ENCODE measurements around the gene FAM227B. TPM values are rescaled to one million over a fixed set of nuclear protein-coding genes. Genes with fewer than 3 reads are reported as not detected.
"Not testable (repeated sequence)": the region's sequence is repeated elsewhere in the genome, so short reads cannot be mapped to it uniquely, and the experiment has no call there.

FAM227B gene
- total RNA-seq, 2 experiments from 2014 or later: 6.0 to 6.1 TPM

DNA sequence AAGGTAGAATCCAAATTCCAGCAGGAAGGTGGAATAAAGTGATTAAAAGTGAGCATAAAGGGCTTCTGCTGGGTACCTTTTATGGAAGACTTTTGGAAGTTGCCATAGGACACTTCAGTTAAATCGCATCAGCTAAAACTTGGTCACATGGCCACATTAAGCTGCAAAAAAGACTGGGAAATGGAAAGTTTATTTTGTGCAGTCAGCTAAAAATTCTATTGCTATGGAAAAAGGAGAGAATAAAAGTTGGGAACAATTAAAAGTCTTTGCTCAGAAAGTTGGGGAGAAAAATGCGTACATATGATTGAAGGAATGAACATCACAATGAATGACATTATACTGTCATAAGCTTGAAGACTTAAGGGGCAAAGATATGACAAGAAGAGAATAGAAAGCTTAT lies 148.3 kb downstream of the FAM227B start:
- Mint-ChIP-seq H3K4me1 (ENCODE audit: low read depth) (peaks cover 5% of the 10 kb centered on the region), H3K9me3 (no peaks in the 10 kb centered on the region), H3K36me3 (ENCODE audit: low read depth) (no peaks in the 10 kb centered on the region), H3K27ac (no peak overlapping the region), H3K4me3 (no peak overlapping the region), H3K27me3 (no peaks in the 10 kb centered on the region)
- ChIA-PET POLR2A (no interaction called here), CTCF (interaction anchor here (0.8 to 2.0 kb wide), 6 partner anchors 18 to 582 kb away, joined by 3 to 8 read pairs (median 4); no protein-coding TSS in a partner anchor)
- intact Hi-C loops (cut with micrococcal nuclease): no loop called here
- no peak for ATAC-seq
- TF ChIP-seq, protein P1, sequence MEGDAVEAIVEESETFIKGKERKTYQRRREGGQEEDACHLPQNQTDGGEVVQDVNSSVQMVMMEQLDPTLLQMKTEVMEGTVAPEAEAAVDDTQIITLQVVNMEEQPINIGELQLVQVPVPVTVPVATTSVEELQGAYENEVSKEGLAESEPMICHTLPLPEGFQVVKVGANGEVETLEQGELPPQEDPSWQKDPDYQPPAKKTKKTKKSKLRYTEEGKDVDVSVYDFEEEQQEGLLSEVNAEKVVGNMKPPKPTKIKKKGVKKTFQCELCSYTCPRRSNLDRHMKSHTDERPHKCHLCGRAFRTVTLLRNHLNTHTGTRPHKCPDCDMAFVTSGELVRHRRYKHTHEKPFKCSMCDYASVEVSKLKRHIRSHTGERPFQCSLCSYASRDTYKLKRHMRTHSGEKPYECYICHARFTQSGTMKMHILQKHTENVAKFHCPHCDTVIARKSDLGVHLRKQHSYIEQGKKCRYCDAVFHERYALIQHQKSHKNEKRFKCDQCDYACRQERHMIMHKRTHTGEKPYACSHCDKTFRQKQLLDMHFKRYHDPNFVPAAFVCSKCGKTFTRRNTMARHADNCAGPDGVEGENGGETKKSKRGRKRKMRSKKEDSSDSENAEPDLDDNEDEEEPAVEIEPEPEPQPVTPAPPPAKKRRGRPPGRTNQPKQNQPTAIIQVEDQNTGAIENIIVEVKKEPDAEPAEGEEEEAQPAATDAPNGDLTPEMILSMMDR (IDR thresholded peaks at IDR 0.05): no peak
- no peak for DNase-seq

DNA sequence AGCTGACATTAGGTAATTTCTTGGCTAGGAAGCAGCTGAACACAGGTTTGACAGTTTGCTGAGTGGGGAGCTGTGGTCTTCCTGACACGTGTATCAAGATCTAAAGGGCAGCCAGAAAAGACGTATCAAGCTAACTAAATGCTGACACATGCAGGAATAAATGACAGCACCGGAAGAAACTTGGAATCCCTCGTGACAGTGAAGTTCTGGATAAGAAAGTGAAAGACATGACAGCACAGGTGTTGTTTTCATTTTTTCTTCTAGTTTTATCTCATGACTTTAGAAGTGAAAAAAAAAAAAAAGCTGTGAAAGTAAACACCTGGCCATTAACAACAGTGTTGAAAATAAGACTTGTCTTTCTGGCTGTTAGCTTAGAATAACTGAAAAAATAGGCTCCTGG lies 148.9 kb downstream of the FAM227B start:
- H3K27ac Mint-ChIP-seq: no peak overlapping the region
- POLR2A ChIA-PET: no interaction called here
- no peaks in the 10 kb centered on the region for H3K9me3 Mint-ChIP-seq
- H3K27me3 Mint-ChIP-seq: no peaks in the 10 kb centered on the region
- peaks cover 5% of the 10 kb centered on the region for H3K4me1 Mint-ChIP-seq (ENCODE audit: low read depth)
- H3K36me3 Mint-ChIP-seq (ENCODE audit: low read depth): no peaks in the 10 kb centered on the region
- no peak overlapping the region for H3K4me3 Mint-ChIP-seq
- TF ChIP-seq, protein P1 (IDR thresholded peaks at IDR 0.05): no peak
- ATAC-seq (no peak), DNase-seq (peak; percentile 5)
- intact Hi-C loops (cut with micrococcal nuclease): no loop called here
- CTCF ChIA-PET: interaction anchor here (0.5 to 2.0 kb wide), 14 partner anchors 19 to 583 kb away, joined by 3 to 8 read pairs (median 3); no protein-coding TSS in a partner anchor

DNA sequence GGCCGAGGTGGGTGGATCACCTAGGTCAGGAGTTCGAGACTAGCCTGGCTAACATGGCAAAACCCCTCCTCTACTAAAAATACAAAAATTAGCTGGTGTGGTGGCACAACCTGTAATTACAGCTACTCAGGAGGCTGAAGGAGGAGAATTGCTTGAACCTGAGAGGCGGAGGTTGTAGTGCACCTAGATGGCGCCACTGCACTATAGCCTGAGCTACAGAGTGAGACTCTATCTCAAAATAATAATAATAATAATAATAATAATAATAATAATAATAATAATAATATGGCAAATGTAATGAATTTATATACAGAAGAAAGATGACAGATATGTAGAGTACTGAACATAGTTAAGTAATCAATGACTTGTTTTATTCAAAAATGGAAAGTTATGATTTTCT lies 149.4 kb downstream of the FAM227B start:
- H3K36me3 Mint-ChIP-seq (ENCODE audit: low read depth); ATAC-seq; intact Hi-C loops (cut with micrococcal nuclease); H3K4me1 Mint-ChIP-seq (ENCODE audit: low read depth); H3K4me3 Mint-ChIP-seq; POLR2A ChIA-PET; H3K27ac Mint-ChIP-seq; H3K27me3 Mint-ChIP-seq; H3K9me3 Mint-ChIP-seq: not testable (repeated sequence)
- CTCF ChIA-PET: interaction anchor here (0.5 to 2.0 kb wide), 13 partner anchors 23 to 583 kb away, joined by 3 to 8 read pairs (median 3); no protein-coding TSS in a partner anchor
- peak; percentile 71 for DNase-seq
- TF ChIP-seq, protein P1 (IDR thresholded peaks at IDR 0.05): peak; percentile 56

DNA sequence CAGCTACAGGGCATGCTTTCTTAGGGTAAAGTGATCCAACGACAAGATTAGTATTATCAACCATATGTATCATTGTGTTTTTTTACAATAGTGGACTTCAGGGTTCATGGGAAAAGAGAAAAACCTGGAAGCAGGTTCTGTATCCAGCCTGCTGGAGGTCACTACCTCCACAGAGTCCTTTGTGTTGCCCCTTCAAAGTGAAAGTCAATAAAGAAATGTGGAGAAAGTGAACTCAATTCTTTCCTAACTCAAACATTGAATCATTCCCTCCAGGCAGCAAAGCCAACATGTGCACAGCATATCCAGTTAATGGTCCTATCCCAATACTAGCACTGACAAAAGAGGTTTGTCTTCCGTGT lies 152.2 kb downstream of the FAM227B start:
- H3K27ac Mint-ChIP-seq: no peak overlapping the region
- CTCF ChIA-PET: no interaction called here
- H3K27me3 Mint-ChIP-seq: no peaks in the 10 kb centered on the region
- peaks cover 5% of the 10 kb centered on the region for H3K4me1 Mint-ChIP-seq (ENCODE audit: low read depth)
- intact Hi-C loops (cut with micrococcal nuclease): no loop called here
- DNase-seq: no peak
- H3K9me3 Mint-ChIP-seq: no peaks in the 10 kb centered on the region
- TF ChIP-seq, protein P1 (IDR thresholded peaks at IDR 0.05): no peak
- H3K4me3 Mint-ChIP-seq: no peak overlapping the region
- POLR2A ChIA-PET: no interaction called here
- no peak for ATAC-seq
- H3K36me3 Mint-ChIP-seq (ENCODE audit: low read depth): no peaks in the 10 kb centered on the region

DNA sequence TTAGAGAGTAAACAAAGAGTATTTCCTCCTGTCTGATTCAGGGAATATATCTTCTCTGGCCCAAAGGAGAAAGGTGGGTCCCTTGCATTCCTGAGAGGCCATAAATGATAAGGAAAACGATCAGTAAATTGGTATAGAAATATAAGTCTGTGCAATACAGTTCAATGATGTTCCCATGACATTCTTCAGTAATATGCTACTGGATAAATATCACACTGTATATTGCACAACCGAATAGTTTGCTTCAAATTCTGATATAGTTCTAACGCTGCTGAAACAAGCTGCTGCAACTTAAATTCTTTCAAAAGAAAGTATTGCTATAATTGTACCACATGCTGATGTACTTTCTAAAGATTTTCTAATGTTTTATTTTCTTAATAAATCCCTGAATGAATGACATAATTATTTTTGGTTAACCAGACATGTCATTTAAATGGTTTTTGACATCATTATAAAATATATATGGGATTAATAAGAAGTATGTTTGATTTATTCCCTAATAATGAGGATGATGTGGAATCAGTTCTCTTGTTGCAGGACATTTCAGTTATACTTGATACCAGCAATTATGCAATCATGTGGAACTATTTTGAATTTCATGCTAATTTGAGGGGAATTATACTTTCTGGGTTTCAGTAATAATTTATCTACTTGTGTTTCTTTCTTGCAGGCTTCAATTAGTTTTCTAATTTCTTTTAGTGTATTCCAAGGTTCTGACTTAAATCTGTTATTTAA lies 152.7 kb downstream of the FAM227B start:
- ChIA-PET CTCF (no interaction called here), POLR2A (no interaction called here)
- intact Hi-C loops (cut with micrococcal nuclease): no loop called here
- no peak overlapping the region for H3K4me3 Mint-ChIP-seq
- no peak for ATAC-seq
- H3K27ac Mint-ChIP-seq: no peak overlapping the region
- no peaks in the 10 kb centered on the region for H3K9me3 Mint-ChIP-seq
- H3K36me3 Mint-ChIP-seq (ENCODE audit: low read depth): no peaks in the 10 kb centered on the region
- peaks cover 5% of the 10 kb centered on the region for H3K4me1 Mint-ChIP-seq (ENCODE audit: low read depth)
- no peaks in the 10 kb centered on the region for H3K27me3 Mint-ChIP-seq
- TF ChIP-seq, protein P1 (IDR thresholded peaks at IDR 0.05): no peak
- no peak for DNase-seq
